Occipital lobe (tissue), 2 donors: Measurements from ENCODE around the gene APP. TPM values are rescaled to one million over a fixed set of nuclear protein-coding genes. Genes with fewer than 3 reads are reported as not detected.

Source experiments
- DNase-seq: peaks from one replicate; lab custom pipeline; 2025; lab: John Stamatoyannopoulos, UW
- total RNA-seq: library from RNA; depleted of rRNA; stranded (reverse); fragments of >200 nt; gene quantifications from one replicate; pipeline ENCODE4 v1.2.3, GENCODE V29; 2014

APP gene
- total RNA-seq, 1 donor from 2014 or later = 354 TPM

GRCh38 chr21:25907573-25908275 is 262.8 kb downstream of the APP start:
- no peak for DNase-seq

DNA sequence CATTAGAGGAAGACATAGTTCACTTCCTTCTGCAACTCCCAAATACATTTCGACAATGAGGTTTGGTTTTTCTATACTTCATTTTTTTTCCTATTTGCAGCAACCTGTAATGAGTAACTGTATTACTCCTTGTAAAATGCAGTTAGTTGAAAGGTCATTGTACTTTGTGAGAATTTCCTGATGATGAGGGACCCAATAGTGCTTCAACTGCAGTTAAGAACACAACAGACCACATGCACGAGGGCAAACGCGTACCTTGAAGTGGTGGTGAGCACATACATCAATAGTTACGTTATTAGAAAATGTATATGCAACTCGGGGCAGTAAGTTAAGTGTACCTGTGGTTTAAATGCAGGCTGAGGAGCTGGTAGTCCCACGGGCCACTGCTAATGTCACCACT is 264.0 kb downstream of the APP start:
- no peak for DNase-seq

DNA sequence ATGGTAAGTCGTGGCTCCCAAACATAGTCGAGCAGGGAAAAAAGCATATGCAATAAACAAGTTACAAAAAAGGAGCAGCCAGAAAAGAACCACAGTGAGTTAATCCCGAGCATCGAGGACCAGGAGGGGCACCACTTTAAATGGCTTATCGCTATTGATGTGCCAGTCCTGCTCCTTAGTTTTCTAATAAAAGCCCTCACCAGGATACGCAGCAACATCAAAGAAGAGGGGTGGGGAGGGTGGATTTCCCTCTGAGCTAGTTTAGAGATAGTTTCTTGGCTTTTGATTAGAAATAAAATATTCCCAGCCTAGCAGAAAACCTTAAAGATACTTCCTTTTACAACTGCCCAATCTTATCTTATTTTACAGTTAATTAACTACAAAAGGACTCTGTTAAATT is 265.4 kb downstream of the APP start:
- DNase-seq = no peak

GRCh38 chr21:25904044-25904695 is 266.4 kb downstream of the APP start:
- DNase-seq = no peak

DNA sequence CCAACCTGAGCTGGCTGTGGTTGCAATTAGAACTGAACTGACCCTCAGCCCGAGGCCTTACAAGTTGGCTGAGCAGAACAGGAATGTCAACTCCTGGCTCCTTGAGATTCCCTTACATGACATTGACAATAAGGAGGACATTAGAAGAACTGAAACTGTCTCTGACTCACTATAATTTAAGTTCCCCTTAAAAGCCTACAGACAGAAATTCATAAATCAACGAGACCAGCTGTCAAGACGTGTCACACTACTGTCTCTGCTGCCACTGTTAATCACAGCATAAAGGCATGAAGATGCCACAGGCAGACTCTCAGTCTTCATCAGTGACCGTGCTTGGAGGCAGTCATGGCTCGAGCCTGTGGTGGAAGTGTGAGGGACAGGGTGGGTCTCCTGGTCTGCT is 267.0 kb downstream of the APP start:
- DNase-seq = no peak

- DNase-seq = no peak
Observed at GRCh38 chr21:25901330-25901979, 269.1 kb downstream of the APP start.

DNA sequence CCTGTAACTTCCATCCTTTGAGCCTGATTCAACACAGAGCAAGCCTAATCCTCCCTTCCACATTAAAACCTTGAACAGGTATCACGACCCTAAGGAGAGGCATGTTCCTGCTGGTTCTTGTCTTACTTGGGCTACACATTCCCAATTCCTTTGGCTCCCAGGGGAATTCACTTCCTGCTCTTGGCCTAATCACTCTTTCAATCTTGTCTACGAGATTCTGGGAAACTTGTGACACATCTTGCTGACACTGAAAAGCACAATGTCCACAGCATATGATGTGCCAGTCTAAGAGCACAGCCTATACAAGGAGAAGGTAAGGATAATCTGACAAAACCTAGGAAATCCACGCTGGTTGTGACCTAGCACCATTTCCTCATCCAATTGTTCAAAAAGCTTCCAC is 271.9 kb downstream of the APP start:
- no peak for DNase-seq

GRCh38 chr21:25897383-25897782 is 273.2 kb downstream of the APP start:
- DNase-seq = no peak

DNA sequence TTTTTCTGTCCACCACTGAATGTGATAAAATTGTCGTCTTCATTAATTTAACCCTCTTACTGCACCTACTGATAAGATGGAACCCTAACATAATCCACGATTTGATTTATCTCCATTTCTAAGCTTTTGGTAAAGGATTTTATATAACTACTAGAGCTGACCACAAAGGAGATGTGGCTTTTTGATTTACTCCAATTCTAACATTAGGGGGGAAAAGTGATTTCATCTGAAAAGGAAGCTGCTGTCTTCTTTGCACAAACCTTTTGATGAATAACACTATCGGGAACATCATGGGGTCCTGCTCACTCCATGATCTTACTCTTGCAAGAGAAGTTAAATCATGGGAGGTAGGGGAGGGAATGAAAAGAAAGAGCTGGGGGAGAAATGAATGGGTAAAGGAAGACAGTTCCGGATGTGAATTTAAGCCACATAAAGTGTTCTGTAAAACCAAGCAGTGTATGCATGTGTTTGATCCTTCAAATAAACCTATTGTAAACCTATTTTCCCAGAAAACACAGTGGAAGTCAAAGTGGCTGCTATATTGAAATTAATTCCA is 274.0 kb downstream of the APP start:
- DNase-seq = no peak

DNA sequence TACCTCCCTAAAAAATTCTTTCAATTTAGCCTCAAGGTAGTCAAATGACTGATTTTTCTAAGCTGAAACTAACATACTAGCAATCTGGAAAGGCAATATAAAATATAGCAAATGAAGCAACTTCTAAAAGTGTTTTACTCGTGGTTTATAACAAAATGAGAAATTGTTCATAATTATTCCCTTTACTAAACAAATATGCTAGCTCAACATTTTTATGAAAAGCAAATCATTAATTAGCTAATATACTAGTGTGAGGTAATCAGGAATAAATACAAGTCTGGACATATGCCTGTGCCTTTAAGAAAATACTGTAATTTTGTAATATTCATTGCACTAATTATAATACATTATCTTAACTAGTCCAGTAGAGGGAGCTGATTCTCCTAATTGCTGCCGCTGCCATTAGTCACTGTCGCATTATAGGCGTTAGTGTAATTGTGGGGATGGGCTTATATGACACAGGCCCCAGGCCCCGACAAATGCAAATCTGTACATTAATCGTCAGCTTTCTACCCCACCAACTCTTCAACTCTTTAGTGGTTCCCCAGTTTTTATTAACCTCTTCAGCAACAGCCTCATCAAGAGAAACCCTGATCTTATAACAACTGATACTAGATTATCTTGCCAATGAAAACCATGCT is 274.9 kb downstream of the APP start:
- no peak for DNase-seq

DNA sequence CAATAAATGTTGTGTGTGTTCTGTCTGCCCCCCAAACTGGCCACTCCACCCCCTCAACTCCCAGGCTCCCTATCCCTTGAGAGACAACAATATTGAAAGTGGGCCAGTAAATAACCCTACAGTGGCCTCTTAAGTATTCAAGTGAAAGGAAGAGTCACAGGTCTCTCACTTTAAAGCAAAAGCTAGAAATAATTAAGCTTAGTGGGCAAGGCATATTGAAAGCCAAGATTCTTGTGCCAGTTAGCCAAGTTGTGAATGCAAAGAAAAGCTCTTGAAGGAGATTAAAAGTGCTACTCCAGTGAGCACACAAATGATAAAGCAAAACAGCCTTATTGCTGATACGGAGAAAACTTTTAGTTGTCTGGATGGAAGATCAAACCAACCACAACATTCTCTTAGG is 277.4 kb downstream of the APP start:
- no peak for DNase-seq

DNA sequence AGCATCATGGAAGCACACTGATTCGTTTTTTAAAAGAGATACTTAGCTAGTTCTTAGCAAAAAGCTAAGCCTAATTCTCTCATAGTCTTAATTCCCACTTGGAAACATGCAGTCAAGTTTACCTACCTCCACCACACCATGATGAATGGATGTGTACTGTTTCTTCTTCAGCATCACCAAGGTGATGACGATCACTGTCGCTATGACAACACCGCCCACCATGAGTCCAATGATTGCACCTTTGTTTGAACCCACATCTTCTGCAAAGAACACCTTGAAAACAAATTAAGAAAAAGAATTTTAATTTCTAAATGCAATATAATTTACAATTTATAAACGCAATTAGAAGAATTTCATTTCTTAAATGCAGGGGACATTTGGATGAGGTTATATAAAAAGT is 279.0 kb downstream of the APP start:
- DNase-seq = no peak

- no peak for DNase-seq
Observed at GRCh38 chr21:25890001-25890400, 280.6 kb downstream of the APP start.

DNA sequence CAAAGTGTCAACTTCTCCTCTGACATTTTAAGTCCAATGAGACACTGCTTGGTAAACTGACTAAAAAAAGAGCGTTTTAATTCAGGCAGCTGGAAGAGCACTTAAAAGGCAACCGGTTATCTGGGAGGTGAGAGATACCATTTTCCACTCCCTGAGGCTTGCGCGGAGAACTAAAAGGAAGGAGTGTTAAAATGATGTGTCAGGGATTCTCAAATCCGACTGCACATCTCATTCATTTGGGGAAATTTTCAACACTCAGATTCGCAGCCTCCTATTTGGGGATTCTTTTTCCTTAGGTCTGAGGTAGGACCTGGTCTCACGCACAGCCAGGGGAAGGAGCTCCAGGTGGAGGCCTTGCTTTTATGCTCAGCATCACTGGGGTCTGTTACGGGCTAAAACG is 281.9 kb downstream of the APP start:
- DNase-seq = no peak

DNA sequence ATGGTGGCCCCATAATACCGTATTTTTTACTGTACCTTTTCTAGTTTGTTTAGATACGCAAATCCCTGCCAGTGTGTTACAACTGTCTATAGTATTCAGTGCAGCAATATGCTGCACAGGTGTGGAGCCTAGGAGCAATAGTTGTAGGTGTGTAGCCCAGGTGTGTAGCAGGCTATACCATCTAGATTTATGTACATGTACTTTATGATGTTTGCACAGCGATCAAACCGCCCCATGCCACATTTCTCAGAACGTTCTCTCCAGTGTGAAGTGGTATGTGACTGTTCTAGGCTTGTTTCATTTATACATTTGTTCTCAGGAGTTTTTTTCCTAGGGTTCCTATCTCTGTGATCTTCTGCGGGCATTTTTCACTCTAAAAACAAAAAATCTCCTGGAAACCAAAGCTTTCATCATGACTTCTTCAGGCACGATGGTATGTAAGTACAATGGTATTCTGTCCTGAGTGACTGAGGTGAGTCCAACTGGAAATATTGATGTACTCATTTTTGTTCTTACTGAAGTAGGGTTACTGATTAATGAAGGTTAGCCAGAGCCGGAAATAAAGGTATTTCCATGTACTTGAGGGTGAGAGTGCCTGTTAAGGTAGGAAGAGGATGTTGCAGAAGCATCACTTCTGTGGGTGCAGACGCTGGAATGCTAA is 282.8 kb downstream of the APP start:
- DNase-seq = no peak

DNA sequence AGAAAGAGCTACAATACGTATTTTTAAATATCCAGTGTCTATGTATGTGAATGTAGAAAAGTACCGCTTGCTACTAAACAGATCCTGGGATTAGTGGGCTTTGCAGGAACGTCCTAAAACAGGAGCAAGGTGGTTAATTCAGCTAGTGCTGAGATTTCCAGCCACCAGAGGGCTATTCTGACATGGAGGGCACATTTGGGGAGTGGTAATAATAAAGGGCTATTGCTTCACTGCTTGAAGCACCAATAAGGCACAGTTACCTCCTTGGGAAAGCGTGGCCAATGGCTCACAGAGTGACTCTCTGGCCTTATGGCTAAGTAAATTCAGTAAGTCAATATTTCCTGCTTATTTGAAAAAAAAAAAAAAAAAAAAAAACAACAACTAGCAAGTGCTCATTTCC is 283.4 kb downstream of the APP start:
- no peak for DNase-seq

GRCh38 chr21:25885880-25886279 is 284.7 kb downstream of the APP start:
- DNase-seq = no peak

DNA sequence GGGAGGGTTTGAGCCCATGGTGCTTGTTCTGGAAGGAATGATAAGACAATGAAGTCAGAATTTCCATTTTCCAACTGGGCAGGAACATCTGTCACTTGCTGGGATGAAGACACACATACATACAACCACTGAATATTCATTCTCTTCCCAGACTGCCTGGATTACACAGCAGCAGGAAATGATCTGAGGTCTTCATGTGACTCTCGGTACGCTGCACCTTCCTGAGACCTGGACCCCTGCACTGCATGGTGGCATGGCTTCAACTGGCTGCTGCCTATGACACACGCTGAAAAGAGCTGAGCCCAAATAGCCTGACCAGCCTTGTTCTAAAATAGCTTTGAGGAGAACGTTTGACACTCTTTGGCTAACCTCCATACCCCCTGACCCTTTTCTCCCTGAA is 285.2 kb downstream of the APP start:
- no peak for DNase-seq

DNA sequence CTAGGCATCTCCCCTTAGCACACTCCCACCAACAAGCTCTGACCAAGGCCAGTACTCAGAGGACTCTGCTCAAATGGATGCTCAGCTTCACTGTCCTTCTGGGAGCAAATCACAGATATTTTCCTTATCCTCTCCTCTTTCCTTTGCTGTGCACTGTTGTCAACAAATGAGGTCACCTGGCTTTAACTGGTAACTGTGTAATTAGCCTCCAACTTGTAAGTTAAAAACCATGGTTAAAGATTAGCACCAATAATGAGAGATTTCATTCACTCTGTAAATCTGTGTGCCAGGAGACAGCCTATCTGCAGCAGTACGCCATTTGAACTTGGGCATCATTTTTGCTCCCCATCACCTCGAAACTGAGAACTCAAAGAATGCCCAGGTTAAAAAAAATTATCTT is 286.3 kb downstream of the APP start:
- DNase-seq = no peak

DNA sequence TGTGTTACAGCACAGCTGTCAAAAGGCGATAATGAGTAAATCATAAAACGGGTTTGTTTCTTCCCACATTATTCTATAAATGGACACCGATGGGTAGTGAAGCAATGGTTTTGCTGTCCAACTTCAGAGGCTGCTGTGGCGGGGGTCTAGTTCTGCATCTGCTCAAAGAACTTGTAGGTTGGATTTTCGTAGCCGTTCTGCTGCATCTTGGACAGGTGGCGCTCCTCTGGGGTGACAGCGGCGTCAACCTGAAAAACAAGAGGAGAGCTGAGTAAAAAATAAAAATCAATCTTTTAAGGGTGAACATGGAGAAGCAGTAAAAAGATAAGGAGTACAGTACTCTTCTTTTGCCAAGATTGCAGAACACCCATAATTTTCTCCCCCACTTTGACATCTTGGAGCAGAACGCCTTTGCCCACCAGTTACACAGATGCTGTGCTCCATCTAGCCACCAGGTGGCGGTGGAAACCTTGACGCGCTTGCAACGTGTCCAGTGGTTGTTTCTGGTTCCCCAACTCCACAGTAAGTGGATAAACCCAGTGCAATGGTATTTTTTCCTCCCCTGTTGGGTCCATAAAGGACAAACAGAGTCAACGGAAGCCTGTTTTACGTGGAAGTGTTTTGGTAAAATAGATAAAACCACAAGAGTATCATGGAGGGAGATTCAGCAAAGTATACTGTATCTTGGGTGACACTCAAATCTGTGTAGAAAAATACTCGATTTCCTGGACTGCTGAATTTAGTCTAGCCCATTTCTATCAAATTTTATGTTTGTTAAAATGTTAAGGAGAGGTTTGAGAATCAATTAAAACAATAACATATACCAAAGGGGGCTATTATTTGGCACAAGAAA is 288.8 kb downstream of the APP start:
- peak; percentile 40 for DNase-seq

- DNase-seq = no peak
Observed at GRCh38 chr21:25879203-25879602, 291.4 kb downstream of the APP start.
